Glomerular visceral epithelial cell (primary cell): ENCODE data around the gene ATP2B2.
"Not testable (repeated sequence)": the region's sequence is repeated elsewhere in the genome, so short reads cannot be mapped to it uniquely, and the experiment has no call there.

Source experiments
- DNase-seq: peaks from one replicate; pipeline ENCODE4 v3.0.0-alpha.2; 2016; ENCODE audit errors: extremely low spot score

ATP2B2 gene

DNA sequence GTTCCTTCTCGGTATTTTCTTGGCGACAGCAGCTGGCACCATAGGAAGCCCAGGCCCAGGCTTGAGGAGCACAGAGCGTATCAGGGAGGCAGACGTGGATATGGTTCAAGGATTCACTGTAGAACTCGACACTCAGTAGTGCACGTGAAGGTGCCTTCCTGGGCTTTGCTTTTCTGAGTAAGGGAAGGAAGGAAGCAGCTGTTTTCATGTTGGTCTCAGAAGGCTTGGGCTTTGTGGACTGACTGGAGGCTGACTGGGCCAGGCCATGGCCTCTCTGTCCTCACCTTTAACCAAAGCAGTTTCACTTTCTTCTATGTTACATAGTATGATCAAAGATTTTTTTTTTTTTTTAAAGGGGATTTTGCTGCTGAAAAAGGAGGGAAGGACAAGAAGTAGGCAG, 205.7 kb downstream of the ATP2B2 start:
- no peak for DNase-seq

DNA sequence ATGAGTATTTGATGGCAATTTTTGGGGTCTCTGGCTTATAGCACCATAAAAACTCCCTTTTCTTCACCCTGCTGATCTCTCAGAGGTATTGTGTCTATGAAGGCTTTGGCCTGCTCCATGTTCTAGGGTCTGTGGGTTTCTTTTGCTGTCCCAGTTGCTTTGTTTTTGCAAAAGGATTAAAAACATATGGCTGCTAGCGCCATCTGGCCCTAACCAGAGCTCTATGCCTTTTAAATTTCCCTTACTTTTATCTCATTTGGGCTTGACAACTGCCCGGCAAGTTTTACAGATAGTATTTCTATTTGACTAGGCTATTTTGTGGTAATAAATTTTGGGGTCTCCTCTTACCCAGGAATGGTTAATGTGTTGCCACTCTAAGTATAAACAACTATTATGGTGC, 206.2 kb downstream of the ATP2B2 start:
- no peak for DNase-seq

DNA sequence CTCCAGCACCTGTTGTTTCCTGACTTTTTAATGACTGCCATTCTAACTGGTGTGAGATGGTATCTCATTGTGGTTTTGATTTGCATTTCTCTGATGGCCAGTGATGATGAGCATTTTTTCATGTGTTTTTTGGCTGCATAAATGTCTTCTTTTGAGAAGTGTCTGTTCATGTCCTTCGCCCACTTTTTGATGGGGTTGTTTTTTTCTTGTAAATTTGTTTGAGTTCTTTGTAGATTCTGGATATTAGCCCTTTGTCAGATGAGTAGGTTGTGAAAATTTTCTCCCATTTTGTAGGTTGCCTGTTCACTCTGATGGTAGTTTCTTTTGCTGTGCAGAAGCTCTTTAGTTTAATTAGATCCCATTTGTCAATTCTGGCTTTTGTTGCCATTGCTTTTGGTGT, 207.3 kb downstream of the ATP2B2 start:
- DNase-seq, result not testable (repeated sequence)

DNA sequence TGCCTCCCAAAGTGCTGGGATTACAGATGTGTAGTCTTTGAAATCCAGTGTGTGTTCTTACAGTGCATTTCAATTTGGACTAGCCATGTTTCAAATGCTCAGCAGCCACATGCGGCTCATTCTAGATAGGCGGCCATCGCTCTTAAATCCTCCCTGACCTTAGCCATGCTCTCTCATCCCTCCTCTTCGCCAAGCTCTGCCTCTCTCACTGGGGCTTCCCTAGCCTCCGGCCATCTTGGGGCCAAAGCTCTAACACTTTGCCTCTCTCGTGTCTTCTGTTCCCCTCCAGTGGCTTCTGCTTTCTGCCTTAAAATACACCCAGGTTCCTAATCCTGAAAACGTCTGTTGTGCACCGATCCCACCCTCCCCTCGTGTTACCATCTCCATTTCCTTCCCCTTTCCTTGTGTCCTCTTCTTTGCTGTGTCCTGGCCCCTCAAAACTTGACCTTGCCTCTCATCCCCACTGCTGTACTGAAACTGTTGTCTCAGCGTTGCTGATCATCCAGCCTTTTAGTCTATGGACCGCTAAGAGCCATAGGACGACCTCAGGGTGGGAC, 211.3 kb downstream of the ATP2B2 start:
- DNase-seq, result no peak

DNA sequence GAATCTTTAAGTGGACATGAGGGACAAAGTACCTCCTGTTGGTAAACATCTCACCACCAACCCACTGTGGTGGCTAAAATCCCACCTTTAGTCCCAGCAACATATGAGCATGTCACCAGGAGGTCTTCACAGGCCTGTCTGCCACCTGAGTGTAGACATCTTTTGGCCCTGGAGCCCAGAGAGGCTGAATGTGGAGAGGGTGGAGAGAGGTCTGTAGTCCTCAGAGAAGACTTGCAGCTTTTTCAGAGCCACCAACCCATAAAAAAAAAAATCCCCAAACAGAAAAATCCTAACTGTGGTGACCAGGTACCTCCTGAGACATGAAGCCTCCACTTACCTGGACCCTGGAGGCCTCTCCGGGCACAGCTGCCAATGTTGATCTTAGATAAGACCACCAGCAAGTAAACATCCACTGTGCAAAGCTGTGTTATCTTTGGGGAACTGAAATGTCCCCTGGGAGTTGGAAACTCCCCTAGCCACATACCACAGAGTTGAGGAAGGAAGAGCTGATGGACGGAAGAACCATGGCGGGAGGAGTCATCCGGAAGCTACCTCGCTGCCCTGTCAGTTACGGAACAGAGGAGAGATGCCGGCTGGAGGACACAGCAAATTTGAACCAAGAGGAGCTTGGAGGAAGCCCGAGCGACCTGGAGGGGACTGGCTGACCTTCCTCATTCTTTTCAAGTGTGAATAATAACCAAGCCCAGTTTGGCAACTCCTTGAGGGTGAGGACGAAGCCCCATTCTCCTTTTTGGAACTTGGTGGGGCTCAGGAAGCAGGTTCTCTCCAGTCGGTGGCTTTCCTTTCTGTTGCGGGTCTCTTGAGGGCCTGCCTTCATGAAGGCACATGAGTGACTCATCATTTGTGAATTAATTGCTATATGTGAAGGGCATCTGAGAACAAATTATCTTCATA, 212.6 kb downstream of the ATP2B2 start, which contains the start of gene GHRL:
GHRL (minus strand) TSS at position 443 of the 915 bp plus-strand sequence. CDS start 2,767 bp downstream, outside the sequence.
- DNase-seq, result no peak

DNA sequence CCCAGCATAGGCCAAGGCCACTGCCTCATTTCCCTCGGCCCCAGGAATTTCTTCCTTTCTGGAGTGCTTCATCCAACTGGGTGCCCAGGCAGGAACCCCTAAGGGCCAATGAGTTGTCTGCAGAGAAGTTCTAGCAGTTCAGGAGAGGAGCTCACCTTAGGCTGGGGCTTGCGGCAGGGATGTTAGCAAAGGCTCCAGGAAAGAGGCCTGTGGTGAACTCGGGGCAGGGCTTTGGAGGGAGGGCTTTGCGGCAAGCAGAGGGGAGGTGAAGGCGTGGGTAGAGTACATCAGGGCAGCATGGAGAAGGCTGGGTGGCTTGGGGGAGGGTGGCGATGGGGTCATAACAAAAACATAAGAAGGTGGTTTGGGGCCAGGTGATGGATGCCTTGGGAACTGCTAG, 213.7 kb downstream of the ATP2B2 start:
- no peak for DNase-seq

DNA sequence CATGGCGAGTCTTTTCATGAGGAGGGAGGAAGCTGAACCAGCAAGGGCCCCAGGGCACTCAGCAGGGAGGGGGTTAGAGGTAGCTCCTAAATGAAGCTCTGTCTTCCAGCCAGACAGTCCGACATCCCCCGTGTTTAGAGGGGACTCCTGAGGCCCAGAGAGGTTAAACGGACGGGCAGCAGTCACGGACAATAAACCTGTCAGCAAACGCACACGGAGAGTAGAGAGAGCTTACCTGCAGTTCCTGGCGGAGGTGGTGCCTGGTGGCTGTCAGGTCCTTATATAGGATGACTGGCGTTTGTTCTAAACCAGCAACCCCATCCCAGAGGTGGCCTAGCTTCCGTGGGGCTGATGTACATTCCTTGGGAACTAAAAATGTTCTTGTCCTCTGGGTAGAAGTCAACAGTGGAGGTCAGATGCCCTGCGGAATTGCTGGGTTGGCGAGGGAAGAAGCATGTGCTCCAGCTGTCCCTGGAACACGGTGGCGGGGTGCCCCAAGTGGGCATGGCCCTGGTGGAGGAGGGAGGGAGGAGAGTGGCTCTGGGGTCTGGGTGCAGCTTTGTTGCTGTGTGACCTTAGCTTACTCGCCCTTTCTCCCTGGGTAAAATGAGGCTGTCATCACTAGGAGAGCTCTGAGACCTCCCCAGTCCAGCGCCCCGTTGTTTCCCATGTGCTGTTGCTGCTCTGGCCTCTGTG, 214.8 kb downstream of the ATP2B2 start:
- no peak for DNase-seq

DNA sequence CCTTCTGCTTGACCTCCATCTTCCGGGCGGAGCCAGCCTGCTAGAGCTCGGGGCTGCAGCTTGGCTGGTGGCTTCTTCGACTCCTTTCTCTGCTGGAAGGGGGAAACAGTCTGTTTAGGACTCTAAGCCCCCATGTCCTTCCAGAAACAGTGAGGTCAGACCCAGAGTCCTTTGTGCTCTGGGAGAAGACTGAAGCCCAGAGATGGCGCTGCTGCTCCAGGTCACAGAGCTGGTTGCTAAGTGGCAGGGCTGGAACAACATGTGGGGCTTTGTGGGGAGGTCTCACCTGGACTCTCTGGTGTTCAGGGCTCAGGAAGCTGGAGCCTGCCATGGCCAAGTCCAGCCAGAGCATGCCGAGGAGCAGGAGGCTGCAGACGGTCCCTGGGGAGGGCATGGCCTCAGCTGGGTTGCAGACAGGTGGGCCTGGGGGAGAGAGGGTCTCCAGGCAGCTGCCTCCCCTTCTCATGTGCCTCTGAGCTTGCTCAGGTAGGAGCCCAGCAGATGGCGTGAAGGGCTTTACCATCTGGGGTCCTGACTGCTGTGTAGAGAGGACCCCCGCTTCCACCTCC, 215.5 kb downstream of the ATP2B2 start:
- DNase-seq, result no peak

DNA sequence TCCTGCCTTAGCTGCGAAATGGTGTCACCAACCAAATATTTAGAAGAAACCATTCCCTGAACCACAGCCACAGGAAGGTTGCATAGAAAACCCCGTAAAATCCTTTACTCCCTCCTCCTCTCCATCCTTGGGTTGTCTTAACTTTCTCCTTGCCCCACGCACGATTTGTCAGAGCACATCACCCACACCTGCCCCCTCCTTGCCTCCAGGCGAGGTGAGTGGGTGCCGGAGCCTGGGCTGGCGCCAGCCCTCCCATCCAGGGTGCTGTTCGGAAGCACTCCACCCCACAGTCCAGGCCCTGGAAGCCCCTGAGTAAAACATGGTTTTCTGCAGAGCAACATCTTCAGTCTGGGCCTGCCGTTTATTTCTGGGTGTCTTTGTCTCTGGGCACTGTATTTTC, 216.3 kb downstream of the ATP2B2 start:
- DNase-seq, result no peak

DNA sequence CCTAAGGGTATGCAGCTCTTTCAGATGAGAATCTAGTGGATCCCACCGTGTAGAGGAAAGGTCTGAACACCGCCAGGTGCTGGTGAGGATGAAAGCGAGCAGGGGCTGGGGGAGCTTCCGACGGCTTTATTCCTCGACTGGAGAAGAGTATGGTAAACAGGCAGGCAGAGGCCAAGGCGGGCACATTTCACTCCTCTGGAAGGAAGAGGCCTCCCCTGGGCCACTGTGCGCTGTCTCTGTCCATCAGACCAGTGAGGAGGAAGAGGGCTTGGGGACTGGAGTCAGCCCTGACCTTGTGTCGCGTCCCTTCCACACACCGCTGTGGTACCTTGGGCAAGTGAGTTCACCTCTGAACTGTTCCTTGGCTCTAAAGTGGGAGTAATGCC, 216.8 kb downstream of the ATP2B2 start:
- DNase-seq, result no peak

DNA sequence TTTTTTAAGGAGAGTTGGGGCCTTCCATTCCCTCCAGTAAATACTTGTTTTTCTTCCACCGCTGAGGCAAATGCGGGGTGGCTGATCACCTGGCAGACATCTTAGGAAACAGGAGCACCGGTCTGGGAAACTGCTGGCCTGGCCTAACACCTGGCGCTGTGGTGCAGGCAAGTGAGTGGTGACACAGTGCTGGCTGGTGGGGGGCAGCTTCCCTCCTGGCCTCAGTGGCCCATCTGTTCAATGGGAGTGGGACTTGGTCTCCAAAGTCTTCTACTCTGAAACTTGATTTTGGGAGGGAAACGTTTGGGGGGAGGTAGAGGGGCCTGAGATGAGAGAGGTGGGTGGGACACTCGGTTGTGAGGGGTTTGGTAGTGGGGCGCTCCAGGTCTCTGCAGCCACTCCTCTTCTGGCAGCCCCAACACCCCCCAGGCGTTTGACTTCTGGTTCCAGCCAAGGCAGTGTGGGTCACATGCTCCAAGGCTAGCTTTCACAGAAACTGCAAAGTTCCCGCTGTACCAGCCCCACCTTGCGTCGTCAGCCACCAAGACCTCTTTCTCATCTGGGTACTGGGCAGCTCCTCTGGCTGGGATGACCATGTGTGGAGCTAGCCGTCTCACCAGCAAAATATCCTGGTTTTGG, 217.3 kb downstream of the ATP2B2 start:
- DNase-seq, result no peak

DNA sequence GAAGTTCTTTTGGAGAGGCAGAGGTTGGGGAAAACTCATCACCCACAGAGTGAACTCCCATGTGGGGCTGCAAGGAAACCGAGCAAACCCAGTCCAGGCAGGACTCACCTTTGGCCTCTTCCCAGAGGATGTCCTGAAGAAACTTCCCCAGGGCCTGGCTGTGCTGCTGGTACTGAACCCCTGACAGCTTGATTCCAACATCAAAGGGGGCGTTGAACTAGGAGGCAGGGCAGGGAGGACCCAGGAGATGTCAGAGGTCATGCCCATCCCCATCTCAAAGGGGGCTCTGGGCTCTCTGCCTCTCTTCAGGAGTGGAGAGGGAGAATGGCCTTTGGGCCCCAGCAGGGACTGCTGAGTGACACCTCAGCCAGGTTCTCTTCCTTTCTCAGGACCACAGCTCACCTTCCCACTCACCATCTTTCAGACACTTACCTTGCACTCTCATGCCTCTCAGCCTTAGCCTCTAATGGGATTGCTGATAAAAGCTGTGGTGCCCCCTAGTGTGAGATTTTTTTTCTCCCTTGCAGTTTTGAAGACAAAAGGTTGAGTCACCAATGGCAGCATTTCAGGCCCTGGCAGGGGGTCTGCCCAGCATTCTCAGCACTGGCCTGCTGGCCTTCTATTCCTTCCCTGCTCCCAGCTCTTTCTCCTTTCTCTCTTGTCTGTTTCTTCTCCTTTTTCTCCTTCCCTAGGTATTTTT, 218.6 kb downstream of the ATP2B2 start:
- no peak for DNase-seq

DNA sequence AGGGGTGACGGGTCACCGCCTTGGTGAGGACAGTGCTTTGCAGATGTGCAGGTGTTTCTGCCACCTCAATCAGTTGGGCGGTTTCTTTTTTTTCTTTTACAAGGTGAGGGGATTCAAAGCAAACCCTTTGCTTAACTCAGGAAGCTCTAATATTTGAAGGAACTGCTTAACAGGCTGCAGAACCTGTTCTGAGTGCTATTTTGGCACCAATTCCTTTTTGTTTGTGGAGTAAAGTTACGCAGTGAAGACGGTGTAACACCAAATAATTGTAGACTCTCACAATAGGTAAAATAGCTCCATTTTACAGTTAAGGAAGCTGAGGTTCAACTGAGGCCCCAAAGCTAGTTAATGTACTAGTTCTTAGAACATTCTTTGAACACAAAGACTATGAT, 219.3 kb downstream of the ATP2B2 start:
- no peak for DNase-seq

DNA sequence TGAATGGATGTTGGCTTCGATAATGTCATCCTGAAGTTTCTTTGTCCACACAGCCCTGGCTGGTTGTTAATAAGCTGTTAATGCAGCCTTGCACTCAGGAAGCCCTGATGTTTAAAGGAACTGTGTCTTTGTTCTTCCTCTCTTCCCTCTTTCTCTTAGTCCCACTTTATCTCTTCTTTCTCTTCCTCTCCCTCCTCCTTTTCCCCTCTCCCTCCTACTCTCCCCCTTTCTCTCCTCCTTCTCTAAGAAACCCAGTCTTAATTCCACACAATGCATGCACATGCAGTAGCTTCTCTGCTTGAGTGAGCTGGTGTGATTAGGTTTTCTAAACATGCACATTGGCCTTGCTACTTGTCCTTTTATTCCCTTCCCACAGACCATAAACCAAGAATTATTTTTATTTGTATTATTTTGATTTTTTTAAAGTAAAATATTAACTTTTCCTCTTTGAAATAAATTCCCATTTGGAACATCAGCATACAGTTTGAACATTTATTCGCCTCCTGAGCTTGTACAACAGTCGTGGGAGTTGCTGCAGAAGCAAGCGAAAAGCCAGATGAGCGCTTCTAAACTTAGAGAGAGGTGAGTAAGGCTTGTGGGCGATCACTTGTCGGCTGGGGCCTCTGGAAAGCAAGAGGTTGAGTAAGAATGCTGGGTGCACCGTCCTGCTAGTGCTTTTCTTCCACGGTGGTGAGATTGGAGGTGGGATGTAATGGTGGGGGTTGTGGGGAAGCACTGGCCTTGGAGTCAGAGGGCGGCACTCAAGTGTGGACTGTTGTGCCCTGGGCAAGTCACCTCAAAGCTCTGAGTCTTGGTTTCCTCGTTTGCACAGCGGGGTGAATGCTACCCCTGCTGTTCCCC, 219.9 kb downstream of the ATP2B2 start:
- DNase-seq, result no peak

DNA sequence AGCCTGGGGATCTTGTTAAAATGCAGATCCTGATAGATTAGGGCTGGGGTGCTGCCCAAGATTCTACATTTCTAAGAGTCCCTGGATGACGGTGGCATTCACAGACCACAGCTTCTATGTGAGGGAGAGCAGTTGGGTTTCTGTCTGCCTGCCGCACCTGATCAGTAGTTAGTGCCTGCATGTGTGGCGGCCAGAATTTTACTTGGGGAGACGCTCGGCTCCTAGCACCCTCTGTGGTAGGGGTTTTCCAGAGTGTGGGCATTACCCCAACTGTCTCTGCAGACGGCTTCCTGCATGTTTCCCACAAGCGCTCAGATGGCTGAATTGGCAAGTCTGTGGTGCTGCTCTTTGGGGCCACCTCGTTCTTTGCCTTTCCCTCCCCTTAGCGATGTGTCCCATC, 220.9 kb downstream of the ATP2B2 start:
- DNase-seq, result no peak

DNA sequence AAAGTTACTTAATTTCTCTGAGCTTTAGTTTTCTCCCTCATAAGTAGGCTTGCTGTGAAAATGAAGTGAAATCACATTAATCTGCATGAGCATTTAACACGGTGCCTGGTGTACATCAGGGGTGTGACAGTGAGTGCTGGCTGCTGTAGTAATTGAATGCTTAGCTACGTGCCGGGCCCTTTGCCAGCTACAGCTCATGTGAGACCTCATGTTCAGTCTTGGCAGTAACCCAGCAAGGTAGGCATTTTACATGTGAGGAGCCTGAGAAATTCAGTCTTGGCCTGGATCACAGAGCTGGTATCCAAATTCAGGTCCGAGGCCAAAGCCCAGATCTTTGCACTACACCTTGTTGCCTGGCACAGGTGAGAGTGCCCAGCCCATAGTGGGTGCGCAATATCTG, 221.7 kb downstream of the ATP2B2 start:
- DNase-seq, result no peak

DNA sequence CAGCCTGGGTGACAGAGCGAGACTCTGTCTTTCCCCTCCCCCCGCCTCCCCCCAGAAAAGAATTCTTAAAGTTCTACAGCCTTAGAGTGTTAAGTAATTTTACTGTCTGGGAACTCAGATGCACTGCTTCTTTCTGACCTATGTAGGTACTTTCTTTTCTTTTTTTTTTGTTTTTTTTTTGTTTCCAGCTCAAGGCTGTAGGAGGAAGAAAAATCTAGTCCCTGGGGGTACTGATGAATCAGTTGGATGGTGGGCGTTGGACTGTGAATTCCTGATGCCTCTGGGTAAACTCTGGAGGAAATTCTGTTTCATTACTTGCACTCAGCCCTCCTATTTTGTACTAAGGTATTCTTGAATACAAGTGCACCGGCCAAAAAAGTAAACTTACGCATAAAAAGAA, 223.4 kb downstream of the ATP2B2 start:
- no peak for DNase-seq

DNA sequence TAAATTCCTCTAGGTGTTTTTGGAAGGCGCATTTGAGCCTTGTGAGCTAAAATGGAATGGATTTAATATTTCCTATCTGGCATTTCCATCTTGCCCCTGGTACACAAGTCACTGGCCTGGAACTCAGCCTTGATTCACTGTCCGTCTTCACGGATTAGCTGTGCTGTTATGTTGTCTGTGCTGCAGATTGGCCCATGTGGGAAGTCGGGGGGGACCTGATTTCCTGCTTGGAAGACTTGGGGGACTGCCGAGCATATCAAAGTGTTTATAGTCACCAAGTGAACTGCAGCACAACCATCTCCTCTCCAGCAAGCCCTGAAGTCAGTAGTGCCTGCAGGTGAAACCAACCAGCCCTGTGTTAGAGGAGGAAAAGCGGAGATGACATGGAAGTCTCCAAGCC, 224.8 kb downstream of the ATP2B2 start:
- DNase-seq, result no peak

DNA sequence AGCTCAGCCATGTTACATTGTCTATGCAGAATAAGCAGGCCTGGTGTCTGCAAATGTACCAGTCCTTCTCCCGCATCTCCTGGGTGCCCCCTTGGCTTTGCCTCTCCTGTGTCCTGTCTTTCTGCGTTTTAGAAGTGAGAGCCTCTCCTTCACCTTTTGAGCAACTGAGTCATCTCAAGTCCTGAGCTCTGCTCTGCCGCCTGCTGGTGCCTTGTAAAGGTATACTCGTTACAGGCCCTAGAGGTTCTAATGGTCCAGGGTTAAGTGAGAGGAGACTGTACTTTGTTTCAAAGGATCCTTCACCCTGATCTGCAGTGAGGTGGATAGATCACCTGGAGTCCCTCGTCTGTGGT, 225.2 kb downstream of the ATP2B2 start:
- no peak for DNase-seq

DNA sequence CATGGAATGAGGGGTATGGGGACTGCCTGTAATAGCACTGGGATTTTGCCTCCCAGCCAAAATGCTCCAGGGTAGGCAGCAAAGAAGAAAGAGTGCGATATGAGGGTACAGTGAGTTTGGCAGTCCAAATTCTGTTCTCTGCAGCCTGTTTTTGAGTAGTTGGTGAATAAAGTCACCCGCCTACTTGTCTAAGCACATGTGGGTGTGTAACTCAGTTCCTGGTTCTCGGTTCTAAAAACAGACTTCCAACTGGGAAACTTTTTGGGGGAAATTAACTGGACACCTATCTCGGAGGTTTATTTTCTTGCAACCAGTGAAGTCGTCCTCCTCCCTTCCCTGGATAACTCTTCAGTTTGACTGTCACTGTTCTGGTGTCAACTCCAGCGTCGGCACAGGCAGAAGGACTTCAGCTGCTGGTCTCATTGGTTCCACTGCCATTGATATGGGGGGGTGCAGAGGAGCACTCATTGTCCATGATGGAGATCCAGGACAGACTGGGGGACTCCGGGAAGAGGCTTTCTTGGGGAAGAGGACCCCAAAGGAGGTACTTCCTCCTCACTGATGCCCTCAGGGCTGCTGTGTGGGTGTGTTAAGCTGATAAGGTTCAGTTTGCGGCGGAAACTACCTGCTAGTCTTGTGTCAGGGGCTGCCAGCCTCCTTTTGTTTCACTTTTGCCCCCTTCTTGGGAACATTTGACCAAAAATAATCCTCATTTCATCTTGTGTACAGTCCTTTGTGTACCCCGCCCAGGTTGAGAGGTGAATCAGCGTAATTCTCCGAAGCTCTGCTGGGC, 225.8 kb downstream of the ATP2B2 start:
- DNase-seq, result no peak
